NOMO-1 treated with DMSO at 0.1 percent for 48 hours (cell line): ENCODE data around the gene CISH.

Experiments used
- DNase-seq: peaks from one replicate; lab custom pipeline; 2025; ENCODE audit not compliant: unreplicated experiment; lab: John Stamatoyannopoulos, UW

The CISH gene

GRCh38 chr3:50599716-50600118 is 11.9 kb downstream of the CISH start:
- no peak for DNase-seq

- DNase-seq = no peak
Measured at GRCh38 chr3:50599115-50599715, 12.4 kb downstream of the CISH start.

- no peak for DNase-seq
Measured at GRCh38 chr3:50594253-50594785, 17.3 kb downstream of the CISH start.

DNA sequence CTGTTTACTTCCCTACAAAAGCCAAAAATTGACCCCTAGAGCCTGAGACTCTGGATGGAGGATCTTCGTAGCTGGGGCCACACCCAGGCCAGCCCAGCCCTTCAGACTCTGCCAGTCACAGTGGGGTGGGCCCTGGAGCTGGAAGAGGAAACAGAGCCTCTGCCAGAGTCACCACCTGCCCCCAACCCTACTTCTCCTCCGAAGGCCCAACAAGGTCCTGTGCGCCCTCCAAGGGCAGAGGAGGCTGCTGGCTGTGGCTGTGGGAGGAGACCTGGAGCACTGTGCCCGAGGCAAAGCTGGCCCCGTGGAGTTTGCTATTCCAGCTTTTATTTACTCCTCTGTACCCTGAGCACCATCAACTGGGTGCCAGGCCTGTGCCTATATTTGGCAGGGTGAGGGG is 19.0 kb downstream of the CISH start:
- DNase-seq = peak; percentile 74

DNA sequence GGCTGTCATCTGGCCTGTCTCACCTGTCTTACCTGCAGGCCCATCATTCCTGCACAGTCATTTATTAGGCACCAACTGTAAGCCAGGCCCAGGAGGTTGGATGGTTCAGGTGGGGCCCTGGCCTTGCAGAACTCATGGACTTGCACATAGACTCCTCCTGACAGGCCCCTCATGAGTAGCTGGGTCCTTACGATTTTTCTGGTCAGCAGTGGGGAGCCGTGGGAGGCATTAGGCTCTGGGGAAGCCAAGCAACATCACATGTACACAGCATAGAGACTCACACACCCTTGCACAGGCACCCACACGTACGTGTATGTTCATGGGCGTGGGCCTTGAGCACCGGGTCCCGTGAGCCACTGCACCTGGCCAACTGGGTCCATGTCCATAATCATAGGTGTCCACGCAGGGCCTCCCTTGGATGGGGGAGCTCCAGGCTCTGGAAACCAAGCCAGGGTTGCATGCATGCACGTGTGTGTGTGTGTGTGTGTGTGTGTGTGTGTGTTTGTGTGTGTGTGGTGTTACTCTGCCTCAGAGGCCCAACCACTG is 20.3 kb downstream of the CISH start:
- DNase-seq = no peak

- DNase-seq = no peak
Measured at GRCh38 chr3:50588759-50589433, 22.7 kb downstream of the CISH start.

- DNase-seq = no peak
Measured at GRCh38 chr3:50587806-50588758, 23.5 kb downstream of the CISH start.

DNA sequence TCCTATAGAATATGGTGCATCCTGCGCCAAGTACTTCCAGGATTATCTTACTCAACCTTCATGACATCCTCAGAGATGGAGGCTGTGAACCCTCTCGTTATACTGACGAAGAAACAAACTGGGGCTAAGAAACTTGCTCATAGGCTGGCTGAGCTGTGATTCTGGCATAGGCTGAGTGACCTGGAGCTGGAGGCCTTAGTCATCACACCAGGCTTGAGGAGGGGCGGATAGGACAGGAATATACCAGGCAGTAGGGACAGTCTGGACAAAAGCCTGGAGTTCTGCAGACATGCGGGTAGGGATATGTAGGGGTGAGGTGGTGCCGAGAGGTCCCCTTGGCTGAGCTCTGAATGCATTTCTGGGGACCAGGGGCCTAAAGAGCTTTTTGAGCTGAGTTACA is 24.2 kb downstream of the CISH start:
- DNase-seq = no peak

DNA sequence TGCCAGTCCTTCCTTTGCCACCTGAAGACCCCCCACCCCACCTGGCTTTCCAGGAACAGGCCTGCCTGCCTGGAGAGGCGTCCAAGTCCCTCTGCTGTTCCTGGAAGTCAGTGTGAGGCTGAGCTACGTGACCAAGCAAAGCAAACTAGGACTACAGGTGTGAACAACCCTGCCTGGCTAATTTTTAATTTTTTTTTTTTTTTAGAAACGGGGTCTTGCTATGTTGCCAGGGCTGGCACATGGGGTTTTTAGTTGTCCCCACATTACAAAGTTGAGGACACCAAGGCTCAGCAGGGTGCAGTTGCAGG is 24.9 kb downstream of the CISH start:
- DNase-seq = no peak

GRCh38 chr3:50585919-50586762 is 25.4 kb downstream of the CISH start:
- DNase-seq = no peak

GRCh38 chr3:50584391-50584790 is 27.2 kb downstream of the CISH start:
- no peak for DNase-seq

- DNase-seq = no peak
Measured at GRCh38 chr3:50583897-50584296, 27.7 kb downstream of the CISH start.

- DNase-seq = no peak
Measured at GRCh38 chr3:50582083-50582482, 29.5 kb downstream of the CISH start.

- DNase-seq = no peak
Measured at GRCh38 chr3:50581459-50581842, 30.1 kb downstream of the CISH start.

DNA sequence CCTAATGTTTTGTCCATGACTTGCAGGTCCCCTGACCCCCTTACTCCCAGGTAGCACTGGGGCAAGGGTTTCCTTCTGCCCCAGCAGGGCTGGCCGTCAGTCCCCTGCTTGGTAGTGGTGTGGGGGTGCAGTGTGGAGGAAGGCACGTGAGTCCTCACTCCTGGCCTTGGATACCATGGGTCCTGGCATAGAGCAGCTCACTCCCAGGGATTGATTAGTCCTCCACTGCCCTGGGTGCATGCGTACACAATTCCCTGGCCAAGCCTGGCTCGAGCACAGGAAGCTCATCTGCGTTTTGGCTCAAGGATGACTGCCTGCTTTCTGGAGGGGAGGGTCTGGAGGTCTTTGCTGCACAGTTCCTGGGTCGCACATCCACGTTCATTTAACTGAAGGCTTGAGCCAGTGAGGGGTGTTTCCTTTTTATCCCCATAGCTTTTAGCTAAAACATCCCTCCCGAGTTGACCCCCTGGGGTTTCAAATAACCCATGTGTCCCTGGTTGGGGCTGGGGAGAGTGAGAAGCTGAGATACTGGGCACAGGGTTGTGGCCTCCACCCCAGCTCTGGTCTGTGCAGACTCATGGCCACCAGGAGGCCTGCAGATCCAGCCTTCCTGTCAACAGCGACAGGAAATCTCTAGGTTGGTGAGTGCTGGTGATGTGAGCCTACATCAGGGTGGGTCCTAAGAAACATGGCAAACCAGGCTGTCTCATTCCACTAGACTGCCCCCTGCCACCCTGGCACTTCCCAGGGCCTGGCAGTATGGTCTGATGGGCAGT is 30.7 kb downstream of the CISH start:
- no peak for DNase-seq

GRCh38 chr3:50577348-50577747 is 34.2 kb downstream of the CISH start:
- DNase-seq = no peak

GRCh38 chr3:50575372-50575771 is 36.2 kb downstream of the CISH start:
- DNase-seq = no peak

- DNase-seq = no peak
Measured at GRCh38 chr3:50574444-50574831, 37.1 kb downstream of the CISH start.

GRCh38 chr3:50573566-50574443 is 37.8 kb downstream of the CISH start:
- DNase-seq = no peak
